ENCODE measurements around the gene RFX2. TPM values are rescaled to one million over a fixed set of nuclear protein-coding genes. Genes with fewer than 3 reads are reported as not detected.
A peak's percentile ranks its signal among the peaks of the same experiment; 100 is the strongest.

RFX2 gene
- total RNA-seq, 1 donor from 2014 or later, result 6.2 TPM

DNA sequence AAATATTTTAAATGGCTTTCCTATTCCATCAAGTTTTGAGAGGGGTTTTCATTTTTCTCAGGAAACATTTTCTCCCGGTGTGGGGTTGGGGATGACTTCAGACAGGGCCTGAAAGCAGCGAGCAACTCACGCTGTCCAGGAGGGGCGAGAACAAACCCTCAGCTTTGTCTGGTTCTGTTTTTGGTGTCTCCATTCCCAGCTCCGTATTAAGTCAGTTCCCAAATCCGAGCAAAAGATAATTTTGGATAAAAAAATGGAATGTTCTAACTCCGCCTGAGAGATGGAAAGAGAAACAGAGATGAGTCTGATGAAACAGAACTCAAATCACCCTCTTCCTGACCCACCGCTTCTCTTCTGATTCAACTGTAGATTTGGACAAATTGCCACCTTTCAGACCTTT lies 38.4 kb downstream of the RFX2 start:
- Mint-ChIP-seq H3K4me3 (no peak overlapping the region), H3K27ac (no peak overlapping the region), H3K4me1 (peaks cover 58% of the 10 kb centered on the region), H3K9me3 (peaks cover 18% of the 10 kb centered on the region), H3K27me3 (ENCODE audit: insufficient read depth, low read depth) (peaks cover 3% of the 10 kb centered on the region), H3K36me3 (peaks cover 26% of the 10 kb centered on the region)
- no peaks in the 10 kb centered on the region for H3K36me3 ChIP-seq
- H3K4me3 ChIP-seq, result no peak overlapping the region
- no peak overlapping the region for H3K4me2 ChIP-seq
- H3K9ac ChIP-seq, result no peak overlapping the region
- no peak for DNase-seq (ENCODE audit: low spot score)
- H3K27me3 ChIP-seq, result peaks cover 5% of the 10 kb centered on the region
- H3K27ac ChIP-seq, result no peak overlapping the region
- peaks cover 6% of the 10 kb centered on the region for H3F3A ChIP-seq (ENCODE audit: low read depth)
- TF ChIP-seq EZH2phosphoT487 (IDR thresholded peaks at IDR 0.05) (no peak), EZH2 (IDR thresholded peaks at IDR 0.05) (no peak)
- TF ChIP-seq, protein P1, sequence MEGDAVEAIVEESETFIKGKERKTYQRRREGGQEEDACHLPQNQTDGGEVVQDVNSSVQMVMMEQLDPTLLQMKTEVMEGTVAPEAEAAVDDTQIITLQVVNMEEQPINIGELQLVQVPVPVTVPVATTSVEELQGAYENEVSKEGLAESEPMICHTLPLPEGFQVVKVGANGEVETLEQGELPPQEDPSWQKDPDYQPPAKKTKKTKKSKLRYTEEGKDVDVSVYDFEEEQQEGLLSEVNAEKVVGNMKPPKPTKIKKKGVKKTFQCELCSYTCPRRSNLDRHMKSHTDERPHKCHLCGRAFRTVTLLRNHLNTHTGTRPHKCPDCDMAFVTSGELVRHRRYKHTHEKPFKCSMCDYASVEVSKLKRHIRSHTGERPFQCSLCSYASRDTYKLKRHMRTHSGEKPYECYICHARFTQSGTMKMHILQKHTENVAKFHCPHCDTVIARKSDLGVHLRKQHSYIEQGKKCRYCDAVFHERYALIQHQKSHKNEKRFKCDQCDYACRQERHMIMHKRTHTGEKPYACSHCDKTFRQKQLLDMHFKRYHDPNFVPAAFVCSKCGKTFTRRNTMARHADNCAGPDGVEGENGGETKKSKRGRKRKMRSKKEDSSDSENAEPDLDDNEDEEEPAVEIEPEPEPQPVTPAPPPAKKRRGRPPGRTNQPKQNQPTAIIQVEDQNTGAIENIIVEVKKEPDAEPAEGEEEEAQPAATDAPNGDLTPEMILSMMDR (IDR thresholded peaks at IDR 0.05), result no peak
- no peak overlapping the region for H2AFZ ChIP-seq (replicated peaks)
- H3K4me1 ChIP-seq, result peaks cover 5% of the 10 kb centered on the region
- no peaks in the 10 kb centered on the region for H3K79me2 ChIP-seq (ENCODE audit: low read depth)
- no peaks in the 10 kb centered on the region for H3K9me3 ChIP-seq (ENCODE audit: low read depth)
- peaks cover 3% of the 10 kb centered on the region for H4K20me1 ChIP-seq (ENCODE audit: low read depth)

DNA sequence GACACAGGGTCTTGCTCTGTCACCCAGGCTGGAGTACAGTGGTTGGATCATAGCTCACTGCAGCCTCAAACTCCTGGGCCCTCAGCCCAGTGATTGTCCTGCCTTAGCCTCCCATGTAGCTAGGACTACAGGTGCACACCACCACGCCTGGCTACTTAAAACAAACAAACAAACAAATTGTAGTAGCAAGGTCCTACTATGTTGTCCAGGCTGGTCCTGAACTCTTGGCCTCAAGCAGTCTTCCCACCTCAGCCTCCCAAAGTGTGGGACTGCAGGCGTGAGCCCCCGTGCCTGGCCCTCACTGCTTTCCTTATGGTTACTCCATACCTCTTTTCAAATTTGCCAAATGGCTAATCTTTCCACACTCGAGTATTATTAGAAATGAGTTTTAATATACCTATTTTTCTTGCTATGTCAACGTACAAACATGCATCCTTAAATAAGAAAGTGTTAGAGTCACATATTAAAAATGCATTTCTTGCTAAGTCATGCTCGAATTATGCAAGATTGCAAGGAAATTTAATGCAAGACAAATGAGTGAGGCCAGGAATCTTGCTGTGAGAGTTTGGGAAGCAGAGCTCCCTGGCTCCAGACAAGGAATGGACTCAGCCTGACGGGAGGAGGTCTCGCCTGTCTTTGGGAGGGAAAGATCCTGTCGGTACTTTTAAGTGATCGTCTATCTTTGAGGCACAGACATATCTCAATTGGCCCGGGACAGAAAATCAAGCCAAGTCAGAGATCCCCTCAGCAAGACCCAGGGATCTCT lies 39.4 kb downstream of the RFX2 start:
- Mint-ChIP-seq H3K27me3 (ENCODE audit: insufficient read depth, low read depth) (peaks cover 3% of the 10 kb centered on the region), H3K9me3 (peaks cover 18% of the 10 kb centered on the region), H3K4me1 (peaks cover 63% of the 10 kb centered on the region), H3K4me3 (no peak overlapping the region), H3K36me3 (peaks cover 23% of the 10 kb centered on the region), H3K27ac (peak overlapping the region; percentile 55)
- DNase-seq (ENCODE audit: low spot score), result no peak
- Histone ChIP-seq H4K20me1 (ENCODE audit: low read depth) (peaks cover 9% of the 10 kb centered on the region), H3K4me2 (no peak overlapping the region), H3K9me3 (ENCODE audit: low read depth) (no peaks in the 10 kb centered on the region), H3F3A (ENCODE audit: low read depth) (peaks cover 7% of the 10 kb centered on the region), H3K27me3 (peaks cover 5% of the 10 kb centered on the region), H3K79me2 (ENCODE audit: low read depth) (no peaks in the 10 kb centered on the region), H3K36me3 (no peaks in the 10 kb centered on the region), H2AFZ (replicated peaks) (no peak overlapping the region), H3K9ac (no peak overlapping the region), H3K4me3 (no peak overlapping the region), H3K27ac (no peak overlapping the region), H3K4me1 (peaks cover 12% of the 10 kb centered on the region)
- no peak for TF ChIP-seq EZH2 (IDR thresholded peaks at IDR 0.05)
- TF ChIP-seq, protein P1 (IDR thresholded peaks at IDR 0.05), result no peak
- TF ChIP-seq EZH2phosphoT487 (IDR thresholded peaks at IDR 0.05), result no peak

DNA sequence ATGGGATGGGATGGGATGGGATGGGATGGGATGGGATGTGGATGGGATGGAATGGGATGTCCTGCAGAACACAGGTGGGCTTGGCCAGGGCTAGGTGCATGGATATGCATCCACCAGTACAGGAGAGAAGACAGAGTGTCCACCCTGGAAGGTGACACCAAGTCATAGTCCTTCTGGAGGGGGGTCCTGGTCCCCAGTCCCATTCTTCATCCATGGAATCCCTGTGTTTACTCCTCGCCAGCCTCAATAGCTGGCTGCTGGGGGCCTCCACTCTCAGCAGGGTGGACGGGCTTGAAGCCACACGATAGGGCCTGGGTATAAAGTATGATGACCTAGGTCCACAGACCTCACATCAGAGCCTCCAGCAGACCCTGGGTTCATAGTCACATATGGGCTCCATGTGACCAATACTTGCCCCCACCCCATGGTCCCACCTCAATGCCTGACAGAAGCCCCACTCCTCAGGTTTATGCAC lies 40.1 kb downstream of the RFX2 start:
- DNase-seq (ENCODE audit: low spot score), result no peak
- peaks cover 9% of the 10 kb centered on the region for H4K20me1 ChIP-seq (ENCODE audit: low read depth)
- H3K4me2 ChIP-seq, result no peak overlapping the region
- TF ChIP-seq EZH2phosphoT487 (IDR thresholded peaks at IDR 0.05) (no peak), EZH2 (IDR thresholded peaks at IDR 0.05) (no peak)
- Mint-ChIP-seq H3K36me3 (peaks cover 25% of the 10 kb centered on the region), H3K9me3 (peaks cover 18% of the 10 kb centered on the region), H3K27me3 (ENCODE audit: insufficient read depth, low read depth) (peaks cover 3% of the 10 kb centered on the region), H3K27ac (peak overlapping the region; percentile 55), H3K4me3 (no peak overlapping the region), H3K4me1 (peaks cover 68% of the 10 kb centered on the region)
- H3K27me3 ChIP-seq, result peaks cover 7% of the 10 kb centered on the region
- no peaks in the 10 kb centered on the region for H3K9me3 ChIP-seq (ENCODE audit: low read depth)
- no peak overlapping the region for H2AFZ ChIP-seq (replicated peaks)
- no peaks in the 10 kb centered on the region for H3K79me2 ChIP-seq (ENCODE audit: low read depth)
- H3K4me3 ChIP-seq, result no peak overlapping the region
- H3K36me3 ChIP-seq, result no peaks in the 10 kb centered on the region
- H3K27ac ChIP-seq, result no peak overlapping the region
- no peak overlapping the region for H3K9ac ChIP-seq
- peaks cover 14% of the 10 kb centered on the region for H3K4me1 ChIP-seq
- peaks cover 7% of the 10 kb centered on the region for H3F3A ChIP-seq (ENCODE audit: low read depth)

GRCh38 chr19:6069268-6069791 lies 41.0 kb downstream of the RFX2 start:
- Mint-ChIP-seq H3K4me3 (peak overlapping the region; percentile 50), H3K27me3 (ENCODE audit: insufficient read depth, low read depth) (peaks cover 3% of the 10 kb centered on the region), H3K36me3 (peaks cover 25% of the 10 kb centered on the region), H3K4me1 (peaks cover 67% of the 10 kb centered on the region), H3K9me3 (peaks cover 18% of the 10 kb centered on the region), H3K27ac (peak overlapping the region; percentile 100)
- Histone ChIP-seq H3F3A (ENCODE audit: low read depth) (peaks cover 7% of the 10 kb centered on the region), H3K27me3 (peaks cover 13% of the 10 kb centered on the region), H3K27ac (no peak overlapping the region), H3K9me3 (ENCODE audit: low read depth) (no peaks in the 10 kb centered on the region), H3K9ac (no peak overlapping the region), H3K4me2 (no peak overlapping the region), H3K4me3 (no peak overlapping the region), H3K79me2 (ENCODE audit: low read depth) (no peaks in the 10 kb centered on the region), H3K4me1 (peaks cover 14% of the 10 kb centered on the region), H4K20me1 (ENCODE audit: low read depth) (peaks cover 9% of the 10 kb centered on the region), H3K36me3 (no peaks in the 10 kb centered on the region), H2AFZ (replicated peaks) (no peak overlapping the region)
- DNase-seq (ENCODE audit: low spot score), result no peak
- TF ChIP-seq EZH2phosphoT487 (IDR thresholded peaks at IDR 0.05), result no peak
- TF ChIP-seq, protein P1 (IDR thresholded peaks at IDR 0.05), result no peak
- TF ChIP-seq EZH2 (IDR thresholded peaks at IDR 0.05), result no peak
